Esophagus muscularis mucosa (tissue), 4 donors: Measurements from ENCODE around the gene KAZN. TPM values are rescaled to one million over a fixed set of nuclear protein-coding genes. Genes with fewer than 3 reads are reported as not detected.

ENCODE experiments used
- DNase-seq: peaks from one replicate; pipeline ENCODE4 v3.0.0-alpha.2; 2017; ENCODE audit errors: extremely low spot score
- H3K27ac ChIP-seq, 4 donors: fragments of 200-600 bp; sonication (generic); replicated peaks in 1 of 4; 1 replicate in 3 of 4; 2 replicates in 1 of 4; pipeline ENCODE4 v1.5.1; 2016 to 2019; ENCODE audit warnings: mild to moderate bottlenecking in 1 of 4
- H3K27me3 ChIP-seq, 4 donors: fragments of 200-600 bp; sonication (generic); one replicate each; pipeline versions ENCODE4 v1.5.1 to v1.6.0; 2016 to 2019
- H3K36me3 ChIP-seq, 4 donors: fragments of 200-600 bp; sonication (generic); one replicate each; pipeline ENCODE4 v1.5.1; 2016 to 2019
- H3K4me1 ChIP-seq, 4 donors: fragments of 200-600 bp; sonication (generic); one replicate each; pipeline ENCODE4 v1.5.1; 2016 to 2019
- H3K4me3 ChIP-seq, 4 donors: fragments of 200-600 bp; sonication (generic); 1 replicate in 2 of 4; 2 replicates in 2 of 4; pipeline ENCODE4 v1.5.1; 2016 to 2019; ENCODE audit warnings: mild to moderate bottlenecking in 4 of 4, moderate library complexity in 1 of 4
- H3K9me3 ChIP-seq, 4 donors: fragments of 200-600 bp; sonication (generic); 1 replicate in 3 of 4; 2 replicates in 1 of 4; pipeline ENCODE4 v1.5.1; 2016 to 2019
- CTCF ChIP-seq, 3 experiments: fragments of 200-600 bp in 2 of 3; fragments of 450-650 bp in 1 of 3; sonication (generic) in 2 of 3; IDR thresholded peaks; one replicate each; pipeline ENCODE4 v1.5.1; 2017 to 2019; ENCODE audit warnings: antibody characterized with exemption in 3 of 3, mild to moderate bottlenecking in 2 of 3, moderate library complexity in 1 of 3
- EP300 ChIP-seq: sonication (generic); formaldehyde crosslinking; IDR thresholded peaks from one replicate; pipeline ENCODE4 v1.6.1; 2017; ENCODE audit warnings: antibody characterized with exemption
- POLR2A ChIP-seq: fragments of 450-650 bp; IDR thresholded peaks from one replicate; pipeline ENCODE4 v1.6.1; 2017; ENCODE audit warnings: antibody characterized with exemption, moderate library complexity, mild to moderate bottlenecking, low read depth
- POLR2AphosphoS5 ChIP-seq, 2 donors: sonication (generic); formaldehyde crosslinking; IDR thresholded peaks; one replicate each; pipeline ENCODE4 v1.6.1; 2017; ENCODE audit warnings: antibody characterized with exemption in 2 of 2
- whole genome bisulfite sequencing: methylation state at CpG from one replicate; pipeline ENCODE4 v1.1.5; 2018; 5-methylcytosine and 5-hydroxymethylcytosine counted together
- intact Hi-C: fragments of 100-400 bp; cut with DNase I; formaldehyde crosslinking; loops from one replicate; pipeline ENCODE4 v1.15.1; 2023
- total RNA-seq, 4 donors: library from RNA; depleted of rRNA; stranded (reverse); fragments of >200 nt; gene quantifications; one replicate each; pipeline versions ENCODE4 v1.1.0 to v1.2.1, GENCODE V29; 2016

Gene KAZN
- total RNA-seq, 4 donors from 2014 or later, result 9.9 to 14.1 (median 11.9) TPM

- DNase-seq, result no peak
- no peaks in the 10 kb centered on the region for H3K9me3 ChIP-seq
- H3K27ac ChIP-seq, result no peak overlapping the region
- intact Hi-C loops, result no loop called here
- peaks cover under 1 to 47% (median 8%) of the 10 kb centered on the region in 4 donors for H3K27me3 ChIP-seq
- H3K36me3 ChIP-seq, result no peaks in the 10 kb centered on the region
- TF ChIP-seq POLR2A (no peak), EP300 (no peak), CTCF (IDR thresholded peaks at IDR 0.05) (no peak), POLR2AphosphoS5 (IDR thresholded peaks at IDR 0.05) (no peak)
- no peak overlapping the region for H3K4me3 ChIP-seq
- H3K4me1 ChIP-seq, result peaks cover 4 to 10% (median 9%) of the 10 kb centered on the region in 4 donors
- 87% methylated on average over 4 of the region's 4 CpGs for WGBS
Observed at GRCh38 chr1:14593302-14593701, 5.2 kb upstream of the KAZN start.

GRCh38 chr1:14594045-14594444, 4.4 kb upstream of the KAZN start:
- WGBS, result 81% methylated on average over 5 of the region's 5 CpGs
- H3K4me3 ChIP-seq, result no peak overlapping the region

GRCh38 chr1:14596591-14596990, 1.9 kb upstream of the KAZN start:
- intact Hi-C loops, result no loop called here
- peaks cover 8 to 71% (median 21%) of the 10 kb centered on the region in 4 donors for H3K27me3 ChIP-seq
- no peak for DNase-seq
- H3K27ac ChIP-seq, result no peak overlapping the region
- peaks cover 5 to 24% (median 23%) of the 10 kb centered on the region in 4 donors for H3K4me1 ChIP-seq
- TF ChIP-seq CTCF (IDR thresholded peaks at IDR 0.05) (no peak), EP300 (no peak), POLR2AphosphoS5 (IDR thresholded peaks at IDR 0.05) (no peak), POLR2A (no peak)
- H3K36me3 ChIP-seq, result no peaks in the 10 kb centered on the region
- no peak overlapping the region for H3K4me3 ChIP-seq
- 85% methylated on average over 5 of the region's 5 CpGs for WGBS
- no peaks in the 10 kb centered on the region for H3K9me3 ChIP-seq

More at GRCh38 chr1:14594045-14594444, 4.4 kb upstream of the KAZN start:
- TF ChIP-seq POLR2AphosphoS5 (IDR thresholded peaks at IDR 0.05) (no peak), POLR2A (no peak), EP300 (no peak), CTCF (IDR thresholded peaks at IDR 0.05) (no peak)
- Histone ChIP-seq H3K9me3 (no peaks in the 10 kb centered on the region), H3K4me1 (peaks cover 5 to 17% (median 16%) of the 10 kb centered on the region in 4 donors), H3K27ac (no peak overlapping the region), H3K36me3 (no peaks in the 10 kb centered on the region), H3K27me3 (peaks cover 8 to 47% (median 14%) of the 10 kb centered on the region in 4 donors)
- no peak for DNase-seq
- intact Hi-C loops, result no loop called here

- Histone ChIP-seq H3K9me3 (no peaks in the 10 kb centered on the region), H3K4me3 (peak overlapping the region; percentile 54 to 67 (median 60)), H3K27me3 (peaks cover 8 to 67% (median 21%) of the 10 kb centered on the region in 4 donors), H3K36me3 (no peaks in the 10 kb centered on the region), H3K27ac (peak overlapping the region in 1 of 4 donors; percentile 48), H3K4me1 (peaks cover 5 to 31% (median 30%) of the 10 kb centered on the region in 4 donors)
- no peak for DNase-seq
- WGBS, result 64% methylated on average over 10 of the region's 10 CpGs
- TF ChIP-seq POLR2A, result no peak
- TF ChIP-seq POLR2AphosphoS5 (IDR thresholded peaks at IDR 0.05), result no peak
- no peak for TF ChIP-seq CTCF (IDR thresholded peaks at IDR 0.05)
- no peak for TF ChIP-seq EP300
- intact Hi-C loops, result no loop called here
Observed at GRCh38 chr1:14597343-14598006, 1.0 kb upstream of the KAZN start.
